Brain microvascular endothelial cell (primary cell): ENCODE data around the gene SMYD4.

Experiments used
- DNase-seq: peaks from one replicate; pipeline ENCODE4 v3.0.0-alpha.2; 2020
- H3K27ac ChIP-seq: fragments of 250-450 bp; sonication (Bioruptor Pico); 2 replicates; pipeline ENCODE4 v1.5.1; 2020; ENCODE audit warnings: mild to moderate bottlenecking, moderate library complexity
- H3K27me3 ChIP-seq: fragments of 250-450 bp; sonication (Bioruptor Pico); replicated peaks from 2 replicates; pipeline ENCODE4 v1.5.1; 2020; ENCODE audit warnings: mild to moderate bottlenecking
- H3K36me3 ChIP-seq: fragments of 250-450 bp; sonication (Bioruptor Pico); replicated peaks from 2 replicates; pipeline ENCODE4 v1.5.1; 2020; ENCODE audit warnings: mild to moderate bottlenecking
- H3K4me3 ChIP-seq: 2 replicates; pipeline ENCODE4 v1.5.1; 2011; ENCODE audit warnings: low read depth, mild to moderate bottlenecking, control low read depth, low read length, moderate library complexity
- in situ Hi-C: cut with HindIII; loops from 2 replicates; pipeline ENCODE4 v1.10.0; 2017; ENCODE audit warnings: low sequenced_read_pairs, low pct_ligation_motif_present
- TF ChIP-seq, protein P1 (sequence below): IDR thresholded peaks from 2 replicates; pipeline ENCODE4 v1.5.1; 2011; ENCODE audit warnings: low read depth, mild to moderate bottlenecking, moderate library complexity, low read length, control low read depth, inconsistent platforms; ENCODE audit errors: missing control alignments

SMYD4 gene

DNA sequence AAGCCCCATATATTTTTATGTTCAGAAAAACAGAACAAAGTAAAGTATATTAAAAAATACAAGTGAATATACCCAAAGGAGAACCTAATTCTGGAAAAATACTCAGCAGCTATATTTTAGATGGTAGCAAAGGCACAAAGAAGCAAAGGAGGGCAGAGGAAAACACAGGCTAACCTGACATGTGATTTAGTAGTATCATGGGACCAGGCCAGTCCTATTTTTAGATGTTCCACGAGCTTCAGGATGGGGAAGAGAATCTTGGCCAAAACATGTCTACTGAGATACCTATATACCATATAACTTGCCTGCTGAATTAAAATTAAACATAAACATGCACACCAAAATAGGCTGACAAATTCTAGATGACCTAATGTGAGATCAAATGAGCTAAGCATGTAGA, 32.9 kb downstream of the SMYD4 start:
- Histone ChIP-seq H3K4me3 (no peak overlapping the region), H3K36me3 (peaks cover 2% of the 10 kb centered on the region), H3K27me3 (no peaks in the 10 kb centered on the region), H3K27ac (no peak overlapping the region)
- TF ChIP-seq, protein P1, sequence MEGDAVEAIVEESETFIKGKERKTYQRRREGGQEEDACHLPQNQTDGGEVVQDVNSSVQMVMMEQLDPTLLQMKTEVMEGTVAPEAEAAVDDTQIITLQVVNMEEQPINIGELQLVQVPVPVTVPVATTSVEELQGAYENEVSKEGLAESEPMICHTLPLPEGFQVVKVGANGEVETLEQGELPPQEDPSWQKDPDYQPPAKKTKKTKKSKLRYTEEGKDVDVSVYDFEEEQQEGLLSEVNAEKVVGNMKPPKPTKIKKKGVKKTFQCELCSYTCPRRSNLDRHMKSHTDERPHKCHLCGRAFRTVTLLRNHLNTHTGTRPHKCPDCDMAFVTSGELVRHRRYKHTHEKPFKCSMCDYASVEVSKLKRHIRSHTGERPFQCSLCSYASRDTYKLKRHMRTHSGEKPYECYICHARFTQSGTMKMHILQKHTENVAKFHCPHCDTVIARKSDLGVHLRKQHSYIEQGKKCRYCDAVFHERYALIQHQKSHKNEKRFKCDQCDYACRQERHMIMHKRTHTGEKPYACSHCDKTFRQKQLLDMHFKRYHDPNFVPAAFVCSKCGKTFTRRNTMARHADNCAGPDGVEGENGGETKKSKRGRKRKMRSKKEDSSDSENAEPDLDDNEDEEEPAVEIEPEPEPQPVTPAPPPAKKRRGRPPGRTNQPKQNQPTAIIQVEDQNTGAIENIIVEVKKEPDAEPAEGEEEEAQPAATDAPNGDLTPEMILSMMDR = no peak
- no peak for DNase-seq
- in situ Hi-C loops = no loop called here

DNA sequence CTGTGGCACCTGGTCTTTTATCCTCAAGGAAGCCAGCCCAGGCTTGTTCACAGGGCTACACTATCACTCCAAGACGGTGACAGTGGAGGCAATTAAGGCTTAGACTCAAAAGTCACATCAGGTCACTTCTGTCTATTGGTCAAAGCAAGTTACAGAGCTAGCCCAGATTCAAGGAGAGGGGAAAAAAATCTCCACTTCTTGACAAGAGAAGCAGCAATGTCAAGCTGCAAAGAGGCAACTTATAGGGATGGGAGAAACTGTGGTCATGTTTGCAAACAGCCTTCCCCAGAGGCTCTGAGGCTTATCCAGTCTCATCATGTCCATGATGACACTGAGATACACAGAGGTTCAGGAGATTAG, 36.3 kb downstream of the SMYD4 start:
- no peak overlapping the region for H3K4me3 ChIP-seq
- no peak for DNase-seq
- in situ Hi-C loops = no loop called here
- no peaks in the 10 kb centered on the region for H3K36me3 ChIP-seq
- no peaks in the 10 kb centered on the region for H3K27me3 ChIP-seq
- TF ChIP-seq, protein P1 = no peak
- no peak overlapping the region for H3K27ac ChIP-seq

DNA sequence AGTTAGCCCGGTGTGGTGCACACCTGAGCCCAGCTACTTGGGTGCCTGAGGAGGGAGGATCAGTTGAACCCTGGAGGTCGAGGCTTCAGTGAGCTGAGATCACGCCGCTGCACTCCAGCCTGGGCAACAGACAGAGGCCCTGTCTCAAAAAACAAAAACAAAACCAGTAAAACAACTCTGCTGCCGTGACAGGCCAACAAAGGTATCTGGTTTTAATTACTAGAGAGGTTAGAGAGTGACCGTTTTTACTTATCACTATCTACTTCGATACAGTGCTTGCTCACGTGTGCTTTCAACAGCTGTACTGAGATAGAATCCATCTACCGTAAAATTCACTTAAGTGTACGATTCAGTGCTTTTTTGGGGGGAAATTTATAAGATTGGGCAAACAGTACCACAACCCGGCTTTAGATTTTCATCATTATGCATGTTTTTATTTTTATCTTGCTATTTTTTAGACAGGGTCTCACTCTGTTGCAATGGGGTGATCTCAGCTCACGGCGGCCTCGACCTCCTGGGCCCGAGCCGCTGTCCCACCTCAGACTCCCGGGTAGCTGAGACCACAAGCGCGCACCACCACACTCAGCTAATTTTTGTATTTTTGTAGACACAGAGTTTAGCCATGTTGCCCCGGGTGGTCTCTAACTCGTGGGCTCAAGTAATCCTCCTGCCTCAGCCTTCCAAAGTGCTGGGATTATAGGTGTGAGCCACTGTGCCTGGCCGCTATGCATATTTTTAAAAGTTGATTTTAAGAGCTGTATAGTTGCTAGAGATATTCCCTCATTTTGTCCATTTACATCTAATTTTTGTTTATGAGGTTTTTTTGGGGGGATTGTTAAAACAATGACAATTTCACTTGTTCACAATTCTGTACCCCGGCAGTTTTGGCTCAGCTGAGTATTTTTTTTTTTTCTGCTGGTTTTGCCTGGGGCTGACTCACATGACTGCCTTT, 36.9 kb downstream of the SMYD4 start:
- Histone ChIP-seq H3K27me3 (no peaks in the 10 kb centered on the region), H3K27ac (no peak overlapping the region), H3K36me3 (no peaks in the 10 kb centered on the region), H3K4me3 (no peak overlapping the region)
- DNase-seq = no peak
- TF ChIP-seq, protein P1 = no peak
- in situ Hi-C loops = no loop called here

DNA sequence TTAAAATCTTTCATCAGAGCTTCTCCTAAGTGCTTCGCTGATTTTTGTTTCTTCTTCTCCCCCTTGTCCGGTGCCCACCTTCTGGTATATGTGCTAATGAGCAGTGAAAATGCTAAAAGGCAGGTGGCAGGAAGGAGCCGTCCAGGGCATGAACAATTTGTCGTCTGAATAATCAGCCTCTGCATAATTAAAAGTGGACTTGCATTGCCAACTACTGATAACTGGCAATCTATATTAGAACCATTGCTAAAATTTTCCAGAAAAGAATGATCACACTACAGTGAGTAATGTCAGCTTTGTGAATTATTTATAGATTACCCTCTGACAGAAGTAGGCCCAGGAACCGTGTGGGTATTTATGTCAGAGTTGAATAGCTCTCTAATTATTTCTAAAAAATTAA, 39.8 kb downstream of the SMYD4 start:
- no peak overlapping the region for H3K4me3 ChIP-seq
- no peaks in the 10 kb centered on the region for H3K27me3 ChIP-seq
- no peak for DNase-seq
- H3K36me3 ChIP-seq = peaks cover 4% of the 10 kb centered on the region
- in situ Hi-C loops = loop anchor here (10.0 kb wide), 1 partner anchor 75 kb away; the partner anchor contains the start of gene TLCD2
- TF ChIP-seq, protein P1 = no peak
- H3K27ac ChIP-seq = no peak overlapping the region

DNA sequence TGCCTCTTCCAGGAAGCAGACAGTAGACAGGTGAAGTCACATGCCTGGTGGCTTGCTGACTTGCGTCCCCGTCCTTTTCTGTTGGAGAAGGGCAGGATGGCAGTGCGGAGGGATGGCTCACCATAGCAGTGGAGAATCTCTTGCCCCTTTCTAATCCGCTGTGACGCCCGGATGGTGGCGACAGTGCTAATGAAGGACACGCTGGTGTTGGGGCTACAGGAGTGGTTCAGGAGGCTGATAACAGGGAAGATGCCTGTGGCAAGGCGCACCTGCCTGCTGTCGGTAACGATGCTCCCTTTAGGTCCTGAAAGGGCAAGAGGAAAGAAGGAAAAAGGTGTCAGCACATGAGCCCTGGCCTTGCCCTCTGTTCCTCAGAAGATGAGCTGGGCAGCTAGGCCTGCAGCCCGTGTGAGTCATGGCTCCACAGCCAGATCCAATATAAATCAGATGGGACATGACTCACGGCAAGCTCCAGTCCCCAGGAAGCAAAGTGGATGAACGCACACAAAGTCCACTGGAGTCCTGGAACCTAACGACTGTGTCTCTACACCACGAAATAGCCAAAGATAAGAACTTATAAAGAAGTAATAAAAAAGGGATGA, 42.3 kb downstream of the SMYD4 start:
- H3K27me3 ChIP-seq = no peaks in the 10 kb centered on the region
- in situ Hi-C loops = loop anchor here (10.0 kb wide), 1 partner anchor 73 kb away; the partner anchor contains the start of gene TLCD2
- peak; percentile 95 for DNase-seq
- TF ChIP-seq, protein P1 = no peak
- no peak overlapping the region for H3K4me3 ChIP-seq
- H3K36me3 ChIP-seq = peaks cover 4% of the 10 kb centered on the region
- peak overlapping the region; percentile 61 for H3K27ac ChIP-seq
